GM12878 (cell line): ENCODE data around the gene SCARB2. TPM values are rescaled to one million over a fixed set of nuclear protein-coding genes. Genes with fewer than 3 reads are reported as not detected.

ENCODE experiments used
- ATAC-seq: fragments of 200-7000 bp; cut with Tn5 transposase; 3 replicates; pipeline ENCODE4 v1.9.1; 2020; ENCODE audit warnings: mild to moderate bottlenecking, moderate library complexity
- BruUV-seq: library from RNA; stranded (reverse); fragments of 400-500 nt; replicated peaks from 2 replicates; lab custom pipeline; 2021; lab: Mats Ljungman, UMichigan
- CTCF ChIA-PET: fragments of 300-600 bp; sonication (Branson Sonifier 250); formaldehyde crosslinking; extraction: SDS; loops from one replicate; lab custom pipeline; 2021; ENCODE audit warnings: inconsistent platforms; lab: Yijun Ruan, JAX
- POLR2A ChIA-PET: fragments of 350-600 bp; formaldehyde crosslinking; extraction: SDS; loops from one replicate; lab custom pipeline; 2021; ENCODE audit warnings: inconsistent platforms; lab: Charles Lee
- RAD21 ChIA-PET: fragments of 300-600 bp; sonication (Branson Sonifier 250); formaldehyde crosslinking; loops from one replicate; lab custom pipeline; 2023; ENCODE audit warnings: antibody characterized with exemption; ENCODE audit not compliant: unreplicated experiment; lab: Charles Lee
- SMC1A ChIA-PET: fragments of 300-600 bp; sonication (Branson Sonifier 250); formaldehyde crosslinking; loops from one replicate; lab custom pipeline; 2023; ENCODE audit not compliant: unreplicated experiment, uncharacterized antibody; lab: Charles Lee
- DNase-seq: peaks from one replicate; pipeline ENCODE4 v3.0.0-alpha.2; 2011; ENCODE audit warnings: low read depth, low spot score
- FAIRE-seq: peaks from 3 replicates; lab custom pipeline; 2011; peaks lifted over from hg19 to GRCh38; lab: Jason Lieb, UNC
- H2AFZ ChIP-seq: 2 replicates; pipeline ENCODE4 v1.6.0; 2011; ENCODE audit warnings: low read depth, low read length, control low read depth; ENCODE audit not compliant: control insufficient read depth
- H3K27ac ChIP-seq: 2 replicates; pipeline ENCODE4 v1.5.1; 2011; ENCODE audit warnings: control low read depth; ENCODE audit not compliant: control insufficient read depth, insufficient read depth
- H3K27me3 ChIP-seq, 2 experiments: replicated peaks in 1 of 2; 2 replicates each; pipeline versions ENCODE4 v1.6.0 to v1.6.1; 2011; ENCODE audit warnings: low read length in 1 of 2; ENCODE audit not compliant: control insufficient read depth in 2 of 2, insufficient read depth in 2 of 2
- H3K36me3 ChIP-seq, 2 experiments: 2 replicates each; pipeline ENCODE4 v1.5.1; 2011; ENCODE audit warnings: low read length in 1 of 2; ENCODE audit not compliant: control insufficient read depth in 2 of 2, insufficient read depth in 2 of 2
- H3K4me1 ChIP-seq: 2 replicates; pipeline ENCODE4 v1.6.1; 2011; ENCODE audit warnings: mild to moderate bottlenecking, low read length, moderate library complexity, mixed read lengths; ENCODE audit not compliant: control insufficient read depth, insufficient read depth
- H3K4me2 ChIP-seq: 2 replicates; pipeline ENCODE4 v1.6.0; 2011; ENCODE audit warnings: control low read depth; ENCODE audit not compliant: control insufficient read depth, insufficient read depth
- H3K4me3 ChIP-seq: fragments of 200-600 bp; sonication (generic); 2 replicates; pipeline ENCODE4 v1.5.1; 2016
- H3K79me2 ChIP-seq: 2 replicates; pipeline ENCODE4 v1.6.0; 2011; ENCODE audit warnings: low read length; ENCODE audit not compliant: control insufficient read depth, insufficient read depth
- H3K9ac ChIP-seq: 2 replicates; pipeline ENCODE4 v1.8.0; 2011; ENCODE audit warnings: low read length, control low read depth, mixed read lengths; ENCODE audit not compliant: control insufficient read depth, insufficient read depth
- H3K9me3 ChIP-seq: replicated peaks from 3 replicates; pipeline ENCODE4 v1.5.1; 2011; ENCODE audit warnings: mild to moderate bottlenecking, low read length; ENCODE audit not compliant: control insufficient read depth, insufficient read depth
- H4K20me1 ChIP-seq: 2 replicates; pipeline ENCODE4 v1.6.0; 2011; ENCODE audit not compliant: control insufficient read depth, insufficient read depth
- PML ChIP-seq: IDR thresholded peaks from 2 replicates; pipeline ENCODE4 v1.6.1; 2012; ENCODE audit warnings: low read length, inconsistent platforms
- WGBS: methylation state at CpG from one replicate; pipeline ENCODE4 v1.1.6; 2016; ENCODE audit warnings: low lambda C conversion rate; ENCODE audit not compliant: insufficient replicate concordance, insufficient coverage; ENCODE audit errors: missing lambda C conversion rate; 5-methylcytosine and 5-hydroxymethylcytosine counted together
- in situ Hi-C: fragments of 300-500 bp; cut with MboI; formaldehyde crosslinking; loops from 9 replicates; pipeline ENCODE4 v1.14.3; 2018; ENCODE audit warnings: mixed read lengths
- intact Hi-C: fragments of 100-400 bp; cut with micrococcal nuclease; formaldehyde crosslinking; loops from one replicate; pipeline ENCODE4 v1.14.2; 2022; ENCODE audit not compliant: unreplicated experiment
- polyA plus RNA-seq, 11 experiments: library from polyadenylated mRNA; depleted of rRNA in 4 of 11; unstranded in 6 of 11; stranded (reverse) in 5 of 11; fragments of >200 nt; fragmentation: Nextera tagmentation in 4 of 11; fragmentation: Illumina TruSeq in 1 of 11; extraction: Ambion mirVana in 4 of 11; extraction: Trizol in 1 of 11; gene quantifications; 1 replicate in 1 of 11; 2 replicates in 10 of 11; pipeline versions ENCODE4 v1.2.1 to v1.2.3, GENCODE V29; 2011 to 2016; ENCODE audit warnings: inconsistent platforms in 2 of 11, missing spikeins in 2 of 11, low read depth in 1 of 11
- total RNA-seq, 4 experiments: library from RNA; depleted of rRNA in 3 of 4; stranded (reverse); fragments of >200 nt in 3 of 4; fragmentation: Illumina TruSeq in 1 of 4; extraction: Trizol in 1 of 4; gene quantifications; 2 replicates each; pipeline versions ENCODE4 v1.2.1 to v1.2.3, GENCODE V29; 2013 to 2021
- TF ChIP-seq, protein P1 (sequence below): IDR thresholded peaks from 2 replicates; pipeline ENCODE4 v1.6.1; 2011; ENCODE audit warnings: mild to moderate bottlenecking, low read depth, low read length, moderate library complexity; ENCODE audit not compliant: insufficient replicate concordance
- TF ChIP-seq, protein P2 (sequence below): fragments of 150-350 bp; IDR thresholded peaks from 2 replicates; pipeline ENCODE4 v1.6.1; 2016; ENCODE audit warnings: low read depth, low read length
- TF ChIP-seq, protein P3 (sequence below): fragments of 450-650 bp; IDR thresholded peaks from 2 replicates; pipeline ENCODE4 v1.6.1; 2017; ENCODE audit warnings: mild to moderate bottlenecking, low read depth, inconsistent platforms; ENCODE audit not compliant: poor library complexity, severe bottlenecking

SCARB2 gene
- total and polyA plus RNA-seq, 10 of the 15 experiments (the other 5 are each of a cell fraction or from before 2014, with no cell fraction given): 2.1 to 11.7 (median 9.5) TPM

DNA sequence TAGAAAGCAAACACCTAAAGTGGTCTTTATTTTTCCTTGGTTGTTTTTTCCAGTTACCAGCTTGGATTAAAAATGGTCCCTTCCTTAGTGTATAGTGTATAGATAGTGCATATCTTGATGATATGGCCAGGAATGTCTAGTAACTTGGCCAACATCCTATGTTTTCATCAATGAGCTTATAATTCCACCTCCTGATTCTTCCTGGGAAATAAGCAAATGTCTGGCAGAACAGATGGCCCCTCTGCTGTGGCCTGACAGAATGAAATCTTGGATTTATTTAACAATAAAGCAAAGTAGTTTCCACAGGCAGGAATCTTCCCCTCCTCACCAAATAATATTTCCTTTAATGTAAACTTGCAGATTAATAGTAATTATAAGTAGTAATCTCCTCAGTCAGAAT, 6.1 kb downstream of the SCARB2 start (continued):
- TF ChIP-seq, protein P1, sequence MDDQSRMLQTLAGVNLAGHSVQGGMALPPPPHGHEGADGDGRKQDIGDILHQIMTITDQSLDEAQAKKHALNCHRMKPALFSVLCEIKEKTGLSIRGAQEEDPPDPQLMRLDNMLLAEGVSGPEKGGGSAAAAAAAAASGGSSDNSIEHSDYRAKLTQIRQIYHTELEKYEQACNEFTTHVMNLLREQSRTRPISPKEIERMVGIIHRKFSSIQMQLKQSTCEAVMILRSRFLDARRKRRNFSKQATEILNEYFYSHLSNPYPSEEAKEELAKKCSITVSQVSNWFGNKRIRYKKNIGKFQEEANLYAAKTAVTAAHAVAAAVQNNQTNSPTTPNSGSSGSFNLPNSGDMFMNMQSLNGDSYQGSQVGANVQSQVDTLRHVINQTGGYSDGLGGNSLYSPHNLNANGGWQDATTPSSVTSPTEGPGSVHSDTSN: no peak
- TF ChIP-seq, protein P2, sequence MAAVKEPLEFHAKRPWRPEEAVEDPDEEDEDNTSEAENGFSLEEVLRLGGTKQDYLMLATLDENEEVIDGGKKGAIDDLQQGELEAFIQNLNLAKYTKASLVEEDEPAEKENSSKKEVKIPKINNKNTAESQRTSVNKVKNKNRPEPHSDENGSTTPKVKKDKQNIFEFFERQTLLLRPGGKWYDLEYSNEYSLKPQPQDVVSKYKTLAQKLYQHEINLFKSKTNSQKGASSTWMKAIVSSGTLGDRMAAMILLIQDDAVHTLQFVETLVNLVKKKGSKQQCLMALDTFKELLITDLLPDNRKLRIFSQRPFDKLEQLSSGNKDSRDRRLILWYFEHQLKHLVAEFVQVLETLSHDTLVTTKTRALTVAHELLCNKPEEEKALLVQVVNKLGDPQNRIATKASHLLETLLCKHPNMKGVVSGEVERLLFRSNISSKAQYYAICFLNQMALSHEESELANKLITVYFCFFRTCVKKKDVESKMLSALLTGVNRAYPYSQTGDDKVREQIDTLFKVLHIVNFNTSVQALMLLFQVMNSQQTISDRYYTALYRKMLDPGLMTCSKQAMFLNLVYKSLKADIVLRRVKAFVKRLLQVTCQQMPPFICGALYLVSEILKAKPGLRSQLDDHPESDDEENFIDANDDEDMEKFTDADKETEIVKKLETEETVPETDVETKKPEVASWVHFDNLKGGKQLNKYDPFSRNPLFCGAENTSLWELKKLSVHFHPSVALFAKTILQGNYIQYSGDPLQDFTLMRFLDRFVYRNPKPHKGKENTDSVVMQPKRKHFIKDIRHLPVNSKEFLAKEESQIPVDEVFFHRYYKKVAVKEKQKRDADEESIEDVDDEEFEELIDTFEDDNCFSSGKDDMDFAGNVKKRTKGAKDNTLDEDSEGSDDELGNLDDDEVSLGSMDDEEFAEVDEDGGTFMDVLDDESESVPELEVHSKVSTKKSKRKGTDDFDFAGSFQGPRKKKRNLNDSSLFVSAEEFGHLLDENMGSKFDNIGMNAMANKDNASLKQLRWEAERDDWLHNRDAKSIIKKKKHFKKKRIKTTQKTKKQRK: no peak

DNA sequence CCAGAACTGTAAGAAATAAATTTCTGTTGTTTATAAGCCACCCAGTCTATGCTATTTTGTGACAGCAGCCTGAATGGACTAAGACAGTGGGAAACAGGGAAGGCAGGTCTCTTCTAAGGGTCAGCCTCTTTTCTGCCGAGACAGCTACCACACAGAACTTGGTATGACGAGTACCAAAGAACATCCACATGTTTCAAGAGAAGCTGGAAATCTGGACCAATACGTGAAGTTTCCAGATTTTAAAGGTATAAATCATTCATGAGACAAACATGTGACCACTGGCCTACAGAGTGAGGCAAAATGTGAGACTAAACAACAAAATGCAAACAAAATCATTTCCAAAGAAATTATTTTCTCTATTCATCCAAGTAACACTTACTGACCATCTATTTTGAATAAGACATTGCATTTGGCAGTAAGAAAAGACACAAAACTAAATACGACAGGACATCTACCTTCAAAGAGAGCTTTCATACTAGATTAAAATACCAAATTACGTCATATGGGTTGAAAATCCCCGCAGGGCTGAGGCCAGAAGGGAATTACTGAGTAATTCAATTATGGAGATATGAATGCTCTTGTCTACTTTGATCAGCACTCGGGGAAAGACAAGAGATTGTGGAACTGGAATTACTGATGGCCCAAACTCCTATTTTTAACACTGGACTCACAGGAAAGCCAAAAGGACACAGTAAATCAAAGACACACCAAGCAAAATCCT, 7.2 kb downstream of the SCARB2 start:
- FAIRE-seq (no peak), ATAC-seq (no peak), DNase-seq (no peak)
- H3K4me3 ChIP-seq: no peak overlapping the region
- H3K4me2 ChIP-seq: no peak overlapping the region
- no peaks in the 10 kb centered on the region for H3K27me3 ChIP-seq
- H3K27ac ChIP-seq: no peak overlapping the region
- SMC1A ChIA-PET: no interaction called here
- CTCF ChIA-PET: interaction anchor here (1.1 kb wide), 1 partner anchor 170 kb away, joined by 3 read pairs; no protein-coding TSS in a partner anchor
- H4K20me1 ChIP-seq: no peaks in the 10 kb centered on the region
- H2AFZ ChIP-seq: no peak overlapping the region
- no peaks in the 10 kb centered on the region for H3K36me3 ChIP-seq
- WGBS: 51% methylated on average over 7 of the region's 7 CpGs
- TF ChIP-seq, protein P3, sequence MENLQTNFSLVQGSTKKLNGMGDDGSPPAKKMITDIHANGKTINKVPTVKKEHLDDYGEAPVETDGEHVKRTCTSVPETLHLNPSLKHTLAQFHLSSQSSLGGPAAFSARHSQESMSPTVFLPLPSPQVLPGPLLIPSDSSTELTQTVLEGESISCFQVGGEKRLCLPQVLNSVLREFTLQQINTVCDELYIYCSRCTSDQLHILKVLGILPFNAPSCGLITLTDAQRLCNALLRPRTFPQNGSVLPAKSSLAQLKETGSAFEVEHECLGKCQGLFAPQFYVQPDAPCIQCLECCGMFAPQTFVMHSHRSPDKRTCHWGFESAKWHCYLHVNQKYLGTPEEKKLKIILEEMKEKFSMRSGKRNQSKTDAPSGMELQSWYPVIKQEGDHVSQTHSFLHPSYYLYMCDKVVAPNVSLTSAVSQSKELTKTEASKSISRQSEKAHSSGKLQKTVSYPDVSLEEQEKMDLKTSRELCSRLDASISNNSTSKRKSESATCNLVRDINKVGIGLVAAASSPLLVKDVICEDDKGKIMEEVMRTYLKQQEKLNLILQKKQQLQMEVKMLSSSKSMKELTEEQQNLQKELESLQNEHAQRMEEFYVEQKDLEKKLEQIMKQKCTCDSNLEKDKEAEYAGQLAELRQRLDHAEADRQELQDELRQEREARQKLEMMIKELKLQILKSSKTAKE: no peak
- TF ChIP-seq PML: no peak
- H3K9me3 ChIP-seq: no peaks in the 10 kb centered on the region
- intact Hi-C loops (no loop called here), in situ Hi-C loops (no loop called here)
- POLR2A ChIA-PET: interaction anchor here (1.1 kb wide), 1 partner anchor 7 kb away, joined by 3 read pairs; no protein-coding TSS in a partner anchor
- RAD21 ChIA-PET: no interaction called here
- peaks cover 22% of the 10 kb centered on the region for H3K4me1 ChIP-seq
- H3K79me2 ChIP-seq: peaks cover 2% of the 10 kb centered on the region
- BruUV-seq: no TSS peak
- H3K9ac ChIP-seq: no peak overlapping the region
